Stimulated activated CD8-positive, alpha-beta memory T cell treated with anti-CD3 and anti-CD28 coated beads, Interleukin-15, amount 100 ng/mL, for 48 hours (primary cell): ENCODE measurements around the gene RRAS2.
A peak's percentile ranks its signal among the peaks of the same experiment; 100 is the strongest.
"Not testable (repeated sequence)": the region's sequence is repeated elsewhere in the genome, so short reads cannot be mapped to it uniquely, and the experiment has no call there.

Experiments used
- DNase-seq, 2 donors: peaks; one replicate each; pipeline ENCODE4 v3.0.0-alpha.2; 2020; ENCODE audit warnings: low read depth in 2 of 2

Gene RRAS2

GRCh38 chr11:14306481-14306880, 52.5 kb downstream of the RRAS2 start:
- no peak for DNase-seq

DNA sequence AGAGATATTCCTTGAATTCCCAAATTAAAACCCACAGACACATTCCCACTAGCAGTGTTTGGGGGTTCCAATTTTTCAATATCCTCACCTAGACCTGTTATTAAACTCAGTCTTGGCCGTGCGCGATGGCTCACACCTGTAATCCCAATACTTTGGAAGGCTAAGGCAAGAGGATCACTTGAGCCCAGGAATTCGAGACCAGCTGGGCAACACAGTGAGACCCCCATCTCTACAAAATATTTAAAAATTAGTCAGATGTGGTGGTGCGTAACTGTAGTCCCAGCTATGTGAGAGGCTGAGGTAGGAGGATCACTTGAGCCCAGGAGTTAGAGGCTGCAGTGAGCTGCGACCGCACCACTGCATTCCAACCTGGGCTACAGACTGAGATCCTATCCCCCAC, 53.3 kb downstream of the RRAS2 start:
- no peak for DNase-seq

DNA sequence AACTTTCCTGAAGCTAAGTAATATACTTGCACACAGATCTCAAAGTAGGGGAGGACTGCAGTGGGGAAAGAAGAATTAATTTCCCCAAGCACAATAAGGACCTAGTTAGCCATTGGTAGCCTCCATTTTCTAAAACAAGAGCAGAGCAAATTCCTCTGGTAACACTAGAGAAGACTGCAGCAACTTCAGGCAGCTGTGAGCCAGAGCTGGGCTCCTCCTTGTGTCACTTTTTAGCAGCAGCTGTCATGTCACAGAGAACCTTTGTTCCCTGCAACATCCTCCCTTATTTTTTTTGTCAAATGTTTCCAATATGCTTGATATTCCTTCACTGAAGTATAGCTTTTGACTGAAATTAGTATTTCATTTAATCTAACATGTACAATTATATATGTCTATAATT, 54.4 kb downstream of the RRAS2 start:
- no peak for DNase-seq

DNA sequence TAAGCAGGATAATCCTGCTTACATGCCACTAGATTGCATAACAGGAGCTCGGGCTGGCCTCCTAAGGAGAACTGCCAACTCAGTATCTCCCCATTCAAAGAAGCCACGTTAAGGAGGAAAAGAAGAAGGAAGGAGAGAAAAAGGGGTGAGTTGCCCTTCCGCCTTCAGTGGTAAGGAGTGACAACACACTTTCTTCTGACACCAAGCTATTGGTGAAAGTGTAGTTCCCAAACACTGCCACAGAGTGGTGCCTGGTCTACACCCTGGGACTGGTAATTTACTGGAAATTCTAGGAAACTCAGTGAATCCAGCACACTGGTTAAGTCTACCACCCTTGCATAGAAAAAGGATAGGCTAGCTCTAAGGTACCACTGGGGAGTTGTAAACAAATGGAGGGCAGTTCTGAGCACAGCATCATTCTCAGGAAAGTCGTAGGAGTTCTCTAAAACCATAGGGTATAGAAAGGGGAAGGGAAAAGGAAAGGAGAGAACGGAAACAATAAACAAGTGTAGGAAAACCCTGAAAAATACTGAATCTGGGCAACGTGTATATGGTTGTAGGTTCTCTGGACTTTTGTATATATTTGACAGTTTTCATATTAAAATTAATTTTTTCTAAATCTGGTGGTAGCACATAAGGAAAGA, 58.2 kb downstream of the RRAS2 start:
- DNase-seq = peak in 1 of 2 donors; percentile 34

GRCh38 chr11:14299921-14300320, 59.1 kb downstream of the RRAS2 start:
- DNase-seq = no peak

DNA sequence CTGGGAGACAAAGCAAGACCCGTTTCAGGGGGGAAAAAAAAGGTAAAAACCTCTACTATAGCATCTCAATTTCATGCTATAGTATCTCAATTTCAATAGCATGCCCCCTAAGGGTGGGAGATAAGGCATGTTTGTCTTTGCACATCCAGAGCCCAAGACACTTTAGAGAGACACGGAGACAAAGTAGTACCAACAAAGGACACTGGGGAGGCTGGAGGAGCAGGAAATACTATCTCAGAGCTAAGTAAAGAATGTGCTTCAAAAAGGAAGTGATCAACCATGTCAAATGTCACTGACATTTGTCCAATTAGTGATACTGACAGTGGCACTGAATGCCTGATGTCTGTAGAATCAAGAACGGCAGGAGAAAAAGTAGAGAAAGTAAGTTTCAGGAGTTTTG, 68.6 kb downstream of the RRAS2 start:
- DNase-seq = no peak

DNA sequence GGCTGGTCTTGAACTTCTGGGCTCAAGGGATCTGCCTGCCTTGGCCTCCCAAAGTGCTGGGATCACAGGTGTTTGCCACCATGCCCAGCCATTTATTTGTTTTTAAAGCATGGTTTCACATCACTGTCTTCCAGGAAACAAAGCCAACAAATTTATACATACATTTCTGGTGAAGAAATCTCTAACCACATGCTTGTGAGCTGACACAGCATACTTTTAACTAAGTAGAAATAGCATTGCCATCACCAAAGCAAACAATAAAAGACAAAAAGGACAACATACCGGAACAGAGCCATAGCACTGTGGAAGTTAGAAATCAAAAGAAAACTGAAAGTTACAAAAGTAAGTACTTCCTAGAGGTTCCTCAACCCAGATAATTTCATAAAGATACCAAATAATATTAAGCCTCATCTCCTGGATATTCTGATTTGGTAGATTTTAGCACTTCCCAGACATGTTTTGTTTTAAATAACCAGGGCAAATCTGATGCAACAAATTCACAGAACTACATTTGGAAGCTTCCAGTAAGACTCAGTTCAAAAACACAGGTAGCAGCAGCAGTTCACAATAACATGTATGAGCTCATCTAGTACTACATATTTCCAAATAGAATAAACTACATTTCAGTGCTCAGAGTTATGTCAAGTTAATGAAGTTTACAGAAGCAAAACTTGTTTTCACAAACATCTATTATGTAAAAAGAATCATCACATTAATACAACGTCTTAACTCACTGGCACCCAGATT, 70.6 kb downstream of the RRAS2 start:
- DNase-seq = no peak

- not testable (repeated sequence) for DNase-seq
Observed at GRCh38 chr11:14278869-14279268, 80.1 kb downstream of the RRAS2 start.

- no peak for DNase-seq
Observed at GRCh38 chr11:14275076-14275475, 83.9 kb downstream of the RRAS2 start.

DNA sequence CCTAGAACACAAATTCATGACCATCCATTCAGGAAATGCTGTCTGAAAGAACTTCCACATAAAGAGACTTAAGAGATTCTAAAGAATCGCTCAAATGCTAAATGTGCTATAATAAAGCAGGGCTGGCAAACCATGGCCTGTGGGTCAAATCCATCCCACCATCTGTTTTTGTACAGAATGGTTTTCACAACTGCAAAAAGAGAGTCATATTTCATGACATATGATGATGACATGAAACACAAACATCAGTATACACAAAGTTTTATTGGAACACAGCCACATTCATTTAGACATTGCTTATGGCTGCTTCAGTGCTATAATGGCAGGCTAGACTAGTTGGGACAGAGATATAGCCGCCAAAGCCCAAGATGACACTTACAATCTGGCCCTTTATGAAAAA, 85.1 kb downstream of the RRAS2 start:
- DNase-seq = no peak

DNA sequence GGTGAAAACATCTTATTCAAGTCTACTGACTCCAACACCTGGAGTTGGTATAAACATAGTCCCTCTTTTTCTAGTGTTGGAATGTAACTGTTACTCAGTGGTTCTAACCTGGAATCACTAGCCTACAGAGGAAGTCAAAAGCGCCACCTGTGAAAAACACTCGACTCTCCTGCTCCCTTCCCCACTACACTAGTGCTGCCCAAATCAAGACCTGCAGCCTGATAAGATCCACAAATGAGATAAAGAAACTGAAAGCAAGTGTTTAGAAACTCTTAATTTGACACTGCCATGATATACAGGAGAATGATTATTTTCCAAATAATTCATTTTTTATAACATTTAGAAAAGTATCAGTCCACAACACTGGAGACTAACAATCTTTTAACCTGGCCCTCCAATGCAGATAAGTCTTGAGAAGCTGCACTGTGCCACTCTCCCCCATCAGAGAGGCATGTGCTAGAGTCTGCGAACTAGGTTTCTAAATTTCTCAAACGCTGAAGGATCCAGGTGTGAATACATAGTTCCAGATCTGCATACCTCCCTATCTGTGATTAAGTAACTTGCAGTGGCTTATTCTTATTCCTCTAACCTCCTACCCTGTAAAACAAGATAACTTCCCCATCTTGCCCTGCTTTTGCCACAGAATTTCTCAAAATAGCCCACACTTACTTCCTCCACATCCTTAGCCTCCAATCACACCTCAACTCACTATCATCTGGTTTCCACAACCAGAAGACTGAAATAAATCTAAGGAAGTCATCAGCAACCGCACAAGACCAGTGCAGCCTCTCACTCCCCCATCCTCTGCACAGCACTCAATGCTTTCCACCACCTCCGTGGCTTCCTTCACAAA, 88.1 kb downstream of the RRAS2 start:
- DNase-seq = no peak

DNA sequence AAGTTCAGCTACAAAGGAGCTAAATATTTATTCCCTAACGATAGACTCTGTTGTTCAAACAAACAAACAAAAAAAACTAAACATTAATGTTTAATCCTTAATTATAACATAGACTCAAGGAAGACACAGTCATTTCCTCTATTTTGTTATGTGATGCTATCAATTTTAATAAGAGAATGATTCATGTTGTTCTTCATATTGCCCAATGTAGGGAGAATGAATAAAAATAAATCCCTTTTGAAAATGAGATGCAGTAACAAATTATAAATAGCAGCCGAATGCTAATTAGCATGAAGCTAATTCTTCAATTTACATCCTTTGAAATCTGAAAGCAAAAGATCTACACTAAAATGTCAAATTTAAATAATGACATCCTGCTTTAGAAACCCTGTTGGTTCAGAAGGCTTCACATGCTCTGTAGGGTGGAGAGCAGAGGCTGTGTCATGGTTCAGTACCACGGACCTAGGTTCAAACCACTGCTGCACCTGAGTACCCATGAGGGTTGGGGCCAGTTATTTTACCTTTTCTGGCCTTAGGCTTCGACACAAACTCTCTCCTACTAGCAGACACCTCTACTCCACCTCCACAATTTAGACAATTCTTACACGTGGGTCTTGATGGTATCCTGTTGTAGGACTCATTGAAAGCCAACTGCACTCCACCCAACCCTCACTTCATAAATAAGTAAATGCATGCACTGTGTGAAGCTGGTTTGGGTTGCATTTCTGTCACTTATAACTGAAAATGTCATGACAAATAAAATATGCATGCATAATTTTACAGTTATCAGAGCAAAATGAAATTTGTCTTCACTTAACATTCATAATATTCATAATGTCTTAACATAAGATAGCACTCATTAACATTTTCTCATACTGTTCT, 89.0 kb downstream of the RRAS2 start:
- no peak for DNase-seq

GRCh38 chr11:14267861-14268635, 90.9 kb downstream of the RRAS2 start:
- DNase-seq = no peak

GRCh38 chr11:14266622-14267021, 92.4 kb downstream of the RRAS2 start:
- no peak for DNase-seq

- DNase-seq = no peak
Observed at GRCh38 chr11:14264966-14265365, 94.0 kb downstream of the RRAS2 start.

DNA sequence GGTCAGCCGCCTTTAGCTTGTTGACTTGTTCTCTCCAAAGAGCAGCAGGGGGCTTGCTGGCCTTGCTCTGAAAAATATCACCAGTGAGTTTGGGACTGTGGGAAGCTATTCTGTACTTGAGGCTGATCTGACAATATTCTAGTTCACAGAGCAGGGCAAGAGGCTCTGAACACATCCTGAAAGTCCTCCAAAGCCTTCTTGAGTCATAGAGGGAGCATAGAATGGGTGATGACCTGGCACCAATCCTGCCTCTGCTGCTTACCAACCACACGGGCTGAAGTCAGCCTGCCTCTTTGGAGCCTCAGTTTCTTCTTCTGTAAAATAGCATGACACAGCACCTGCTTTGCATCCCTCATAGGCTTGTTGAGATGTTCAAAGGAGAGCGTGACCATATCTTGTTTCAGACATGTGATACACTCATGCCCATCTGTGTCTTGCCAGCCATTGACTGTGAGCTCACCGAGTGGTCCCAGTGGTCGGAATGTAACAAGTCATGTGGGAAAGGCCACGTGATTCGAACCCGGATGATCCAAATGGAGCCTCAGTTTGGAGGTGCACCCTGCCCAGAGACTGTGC, 96.6 kb downstream of the RRAS2 start:
- DNase-seq = no peak

GRCh38 chr11:14261066-14261465, 97.9 kb downstream of the RRAS2 start:
- DNase-seq = no peak

- no peak for DNase-seq
Observed at GRCh38 chr11:14259878-14260277, 99.1 kb downstream of the RRAS2 start.

DNA sequence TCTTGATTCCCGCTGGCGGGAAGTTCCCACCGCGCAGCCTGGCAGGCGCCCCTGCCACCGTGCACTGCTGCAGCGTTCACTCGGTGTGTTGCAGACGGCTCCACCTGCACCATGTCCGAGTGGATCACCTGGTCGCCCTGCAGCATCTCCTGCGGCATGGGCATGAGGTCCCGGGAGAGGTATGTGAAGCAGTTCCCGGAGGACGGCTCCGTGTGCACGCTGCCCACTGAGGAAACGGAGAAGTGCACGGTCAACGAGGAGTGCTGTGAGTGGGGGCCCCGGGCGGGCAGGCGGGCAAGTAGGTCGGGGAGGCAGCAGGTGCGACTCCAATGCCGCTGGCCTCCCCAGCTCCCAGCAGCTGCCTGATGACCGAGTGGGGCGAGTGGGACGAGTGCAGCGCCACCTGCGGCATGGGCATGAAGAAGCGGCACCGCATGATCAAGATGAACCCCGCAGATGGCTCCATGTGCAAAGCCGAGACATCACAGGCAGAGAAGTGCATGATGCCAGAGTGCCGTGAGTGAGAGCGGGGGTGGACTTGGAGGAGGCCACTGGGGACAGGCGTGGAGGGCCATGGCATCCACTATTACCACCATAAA, 99.7 kb downstream of the RRAS2 start:
- no peak for DNase-seq
